Neuronal stem cell (in vitro differentiated cells): Measurements from ENCODE around the gene RASGEF1C.
A peak's percentile ranks its signal among the peaks of the same experiment; 100 is the strongest.

ENCODE experiments used
- DNase-seq: peaks from one replicate; pipeline ENCODE4 v3.0.0-alpha.2; 2013; ENCODE audit warnings: low spot score
- H2AFZ ChIP-seq: one replicate; pipeline ENCODE4 v1.6.1; 2013; ENCODE audit warnings: mild to moderate bottlenecking, low read length, inconsistent platforms
- H2AK5ac ChIP-seq: 2 replicates; pipeline ENCODE4 v1.6.1; 2013; ENCODE audit warnings: low read depth, mild to moderate bottlenecking, inconsistent platforms, low read length, moderate library complexity, mixed read lengths
- H2BK120ac ChIP-seq: 2 replicates; pipeline ENCODE4 v1.6.1; 2013; ENCODE audit warnings: low read depth, mild to moderate bottlenecking, inconsistent platforms, low read length, moderate library complexity, mixed read lengths
- H2BK12ac ChIP-seq: one replicate; pipeline ENCODE4 v1.6.1; 2013; ENCODE audit warnings: low read length, inconsistent platforms
- H2BK15ac ChIP-seq: 2 replicates; pipeline ENCODE4 v1.6.1; 2013; ENCODE audit warnings: mild to moderate bottlenecking, low read length, inconsistent platforms, mixed read lengths
- H2BK5ac ChIP-seq: one replicate; pipeline ENCODE4 v1.6.1; 2013; ENCODE audit warnings: inconsistent platforms, mild to moderate bottlenecking, low read length, moderate library complexity
- H3K14ac ChIP-seq: one replicate; pipeline ENCODE4 v1.6.1; 2013; ENCODE audit warnings: low read length, inconsistent platforms
- H3K18ac ChIP-seq: 2 replicates; pipeline ENCODE4 v1.6.1; 2013; ENCODE audit warnings: low read length, inconsistent platforms
- H3K23ac ChIP-seq: 2 replicates; pipeline ENCODE4 v1.6.1; 2013; ENCODE audit warnings: low read depth, mild to moderate bottlenecking, mixed read lengths, low read length, inconsistent platforms; ENCODE audit not compliant: poor library complexity
- H3K27ac ChIP-seq: replicated peaks from 3 replicates; pipeline ENCODE4 v1.5.1; 2013; ENCODE audit warnings: low read length, inconsistent platforms
- H3K27me3 ChIP-seq, 3 experiments: 2 replicates each; pipeline ENCODE4 v1.6.1; 2013; ENCODE audit warnings: low read length in 3 of 3, mild to moderate bottlenecking in 2 of 3, inconsistent platforms in 1 of 3, low read depth in 1 of 3, mixed read lengths in 1 of 3, moderate library complexity in 1 of 3; ENCODE audit not compliant: control insufficient read depth in 3 of 3, insufficient read depth in 3 of 3
- H3K36me3 ChIP-seq, 2 donors: replicated peaks in 1 of 2; 2 replicates each; pipeline ENCODE4 v1.6.1; 2013; ENCODE audit warnings: low read length in 2 of 2; ENCODE audit not compliant: control insufficient read depth in 2 of 2, insufficient read depth in 2 of 2
- H3K4ac ChIP-seq: 2 replicates; pipeline ENCODE4 v1.6.1; 2013; ENCODE audit warnings: inconsistent platforms, mild to moderate bottlenecking, low read length, moderate library complexity
- H3K4me1 ChIP-seq, 2 donors: 1 replicate in 1 of 2; 2 replicates in 1 of 2; pipeline ENCODE4 v1.6.1; 2013; ENCODE audit warnings: low read length in 2 of 2, low read depth in 1 of 2; ENCODE audit not compliant: control insufficient read depth in 2 of 2, insufficient read depth in 1 of 2
- H3K4me2 ChIP-seq: one replicate; pipeline ENCODE4 v1.6.1; 2013; ENCODE audit warnings: mild to moderate bottlenecking, low read length, inconsistent platforms; ENCODE audit not compliant: insufficient read depth, poor library complexity, severe bottlenecking
- H3K4me3 ChIP-seq, 2 donors: 2 replicates each; pipeline ENCODE4 v1.5.1; 2013; ENCODE audit warnings: low read length in 2 of 2, mild to moderate bottlenecking in 2 of 2, inconsistent platforms in 1 of 2, moderate library complexity in 1 of 2
- H3K79me1 ChIP-seq: one replicate; pipeline ENCODE4 v1.6.1; 2013; ENCODE audit warnings: low read depth, mild to moderate bottlenecking, inconsistent platforms, low read length, moderate library complexity
- H3K9ac ChIP-seq: one replicate; pipeline ENCODE4 v1.6.1; 2013; ENCODE audit warnings: mild to moderate bottlenecking, low read depth, low read length, inconsistent platforms; ENCODE audit not compliant: poor library complexity
- H3K9me3 ChIP-seq, 2 donors: replicated peaks in 1 of 2; 2 replicates each; pipeline versions ENCODE3 to v1.6.1; 2013; ENCODE audit warnings: low read length in 2 of 2, mild to moderate bottlenecking in 2 of 2, inconsistent platforms in 1 of 2, low read depth in 1 of 2, mixed read lengths in 1 of 2, moderate library complexity in 1 of 2; ENCODE audit not compliant: control insufficient read depth in 2 of 2, insufficient read depth in 1 of 2
- H4K8ac ChIP-seq: one replicate; pipeline ENCODE4 v1.6.1; 2013; ENCODE audit warnings: low read depth, mild to moderate bottlenecking, inconsistent platforms, low read length, moderate library complexity
- H4K91ac ChIP-seq: one replicate; pipeline ENCODE4 v1.6.1; 2013; ENCODE audit warnings: low read length, low read depth, mild to moderate bottlenecking, inconsistent platforms; ENCODE audit not compliant: poor library complexity
- WGBS, 2 donors: extraction: QIAGEN DNeasy Blood & Tissue Kit; methylation state at CpG; one replicate each; pipeline ENCODE4 v1.1.7; 2013; ENCODE audit warnings: missing lambda C conversion rate in 2 of 2, mixed read lengths in 1 of 2; ENCODE audit not compliant: insufficient read length in 2 of 2, insufficient replicate concordance in 1 of 2; ENCODE audit errors: extremely low coverage in 2 of 2; 5-methylcytosine and 5-hydroxymethylcytosine counted together

The RASGEF1C gene

GRCh38 chr5:180250329-180250728, 41.3 kb upstream of the RASGEF1C start:
- H2BK5ac ChIP-seq: no peak overlapping the region
- H2AK5ac ChIP-seq: no peak overlapping the region
- peak overlapping the region in 1 of 2 donors; percentile 65 for H3K4me3 ChIP-seq
- H3K27ac ChIP-seq: no peak overlapping the region
- no peaks in the 10 kb centered on the region for H3K79me1 ChIP-seq
- no peak overlapping the region for H3K18ac ChIP-seq
- H3K14ac ChIP-seq: no peak overlapping the region
- no peaks in the 10 kb centered on the region for H3K4me1 ChIP-seq
- H4K8ac ChIP-seq: no peak overlapping the region
- H3K9me3 ChIP-seq: peaks cover 58 to 91% of the 10 kb centered on the region in 2 donors
- H3K4ac ChIP-seq: no peak overlapping the region
- H3K9ac ChIP-seq: no peak overlapping the region
- no CpG with 5 or more reads among the region's 4 CpGs for WGBS, 2 donors
- no peak overlapping the region for H4K91ac ChIP-seq
- no peak overlapping the region for H3K23ac ChIP-seq
- no peak overlapping the region for H3K4me2 ChIP-seq
- H2BK12ac ChIP-seq: no peak overlapping the region
- DNase-seq: no peak
- no peak overlapping the region for H2BK15ac ChIP-seq
- no peak overlapping the region for H2AFZ ChIP-seq
- H2BK120ac ChIP-seq: no peak overlapping the region
- H3K36me3 ChIP-seq: peaks cover 30 to 82% of the 10 kb centered on the region in 2 donors
- H3K27me3 ChIP-seq: no peaks in the 10 kb centered on the region

- peaks cover 8 to 92% of the 10 kb centered on the region in 2 donors for H3K36me3 ChIP-seq
- H2BK15ac ChIP-seq: no peak overlapping the region
- no peak overlapping the region for H2BK5ac ChIP-seq
- H3K27me3 ChIP-seq: no peaks in the 10 kb centered on the region
- DNase-seq: no peak
- no peaks in the 10 kb centered on the region for H3K79me1 ChIP-seq
- H3K14ac ChIP-seq: no peak overlapping the region
- H3K4ac ChIP-seq: no peak overlapping the region
- H3K9me3 ChIP-seq: peaks cover 0 to 60% of the 10 kb centered on the region in 2 donors
- no peak overlapping the region for H2BK12ac ChIP-seq
- no peak overlapping the region for H3K9ac ChIP-seq
- WGBS, 2 donors: no CpG with 5 or more reads among the region's 5 CpGs
- no peak overlapping the region for H4K91ac ChIP-seq
- no peak overlapping the region for H3K23ac ChIP-seq
- no peak overlapping the region for H2BK120ac ChIP-seq
- no peaks in the 10 kb centered on the region for H3K4me1 ChIP-seq
- H3K4me2 ChIP-seq: no peak overlapping the region
- H4K8ac ChIP-seq: no peak overlapping the region
- H3K27ac ChIP-seq: no peak overlapping the region
- H2AFZ ChIP-seq: no peak overlapping the region
- no peak overlapping the region for H2AK5ac ChIP-seq
- H3K4me3 ChIP-seq: no peak overlapping the region
- H3K18ac ChIP-seq: no peak overlapping the region
Measured at GRCh38 chr5:180241600-180241999, 32.6 kb upstream of the RASGEF1C start.

GRCh38 chr5:180238631-180239030, 29.6 kb upstream of the RASGEF1C start:
- Histone ChIP-seq H2BK12ac (no peak overlapping the region), H2BK5ac (no peak overlapping the region), H3K14ac (no peak overlapping the region), H3K27ac (no peak overlapping the region), H3K27me3 (no peaks in the 10 kb centered on the region), H2AK5ac (no peak overlapping the region), H3K23ac (no peak overlapping the region), H3K4ac (no peak overlapping the region), H3K9me3 (peaks cover 2 to 65% of the 10 kb centered on the region in 2 donors), H3K4me3 (no peak overlapping the region), H2BK15ac (no peak overlapping the region), H2BK120ac (no peak overlapping the region), H3K4me2 (no peak overlapping the region), H3K18ac (no peak overlapping the region), H4K8ac (no peak overlapping the region), H2AFZ (no peak overlapping the region), H4K91ac (no peak overlapping the region), H3K9ac (no peak overlapping the region), H3K36me3 (peaks cover 10 to 96% of the 10 kb centered on the region in 2 donors), H3K4me1 (peaks cover 0 to 4% of the 10 kb centered on the region in 2 donors), H3K79me1 (no peaks in the 10 kb centered on the region)
- no peak for DNase-seq
- no CpG with 5 or more reads among the region's 2 CpGs for WGBS, 2 donors

- H3K27me3 ChIP-seq: no peaks in the 10 kb centered on the region
- H3K4me2 ChIP-seq: no peak overlapping the region
- H3K36me3 ChIP-seq: peaks cover 10 to 88% of the 10 kb centered on the region in 2 donors
- H2AFZ ChIP-seq: no peak overlapping the region
- H2BK5ac ChIP-seq: no peak overlapping the region
- H3K27ac ChIP-seq: no peak overlapping the region
- H3K9me3 ChIP-seq: peaks cover 2 to 67% of the 10 kb centered on the region in 2 donors
- H3K4ac ChIP-seq: no peak overlapping the region
- no peak overlapping the region for H3K18ac ChIP-seq
- no peak overlapping the region for H3K23ac ChIP-seq
- no peak overlapping the region for H4K8ac ChIP-seq
- no peak overlapping the region for H3K14ac ChIP-seq
- no peak overlapping the region for H2AK5ac ChIP-seq
- H2BK120ac ChIP-seq: no peak overlapping the region
- no peak overlapping the region for H2BK15ac ChIP-seq
- H2BK12ac ChIP-seq: no peak overlapping the region
- no peak overlapping the region for H3K9ac ChIP-seq
- H4K91ac ChIP-seq: no peak overlapping the region
- peaks cover 0 to 4% of the 10 kb centered on the region in 2 donors for H3K4me1 ChIP-seq
- H3K79me1 ChIP-seq: no peaks in the 10 kb centered on the region
- no peak for DNase-seq
- no CpG with 5 or more reads among the region's 1 CpG for WGBS, 2 donors
- H3K4me3 ChIP-seq: no peak overlapping the region
Measured at GRCh38 chr5:180235846-180236245, 26.8 kb upstream of the RASGEF1C start.
